Thyroid gland (tissue), 4 donors: ENCODE results near the gene SLC17A1. TPM values are rescaled to one million over a fixed set of nuclear protein-coding genes. Genes with fewer than 3 reads are reported as not detected.
"Not testable (repeated sequence)": the region's sequence is repeated elsewhere in the genome, so short reads cannot be mapped to it uniquely, and the experiment has no call there.

ENCODE experiments used
- DNase-seq, 2 donors: peaks; one replicate each; pipeline ENCODE4 v3.0.0-alpha.2; 2019
- H3K27ac ChIP-seq, 3 donors: fragments of 200-600 bp; sonication (generic); 1 replicate in 2 of 3; 2 replicates in 1 of 3; pipeline ENCODE4 v1.5.1; 2016 to 2019; ENCODE audit warnings: mild to moderate bottlenecking in 1 of 3, moderate library complexity in 1 of 3
- H3K27me3 ChIP-seq: fragments of 200-600 bp; sonication (generic); one replicate; pipeline ENCODE4 v1.5.1; 2019
- H3K36me3 ChIP-seq, 2 donors: fragments of 200-600 bp; sonication (generic); one replicate each; pipeline ENCODE4 v1.5.1; 2016 to 2019
- H3K4me1 ChIP-seq, 2 donors: fragments of 200-600 bp; sonication (generic); one replicate each; pipeline ENCODE4 v1.5.1; 2017 to 2019
- H3K4me3 ChIP-seq, 3 donors: fragments of 200-600 bp; sonication (generic); replicated peaks in 1 of 3; 1 replicate in 2 of 3; 2 replicates in 1 of 3; pipeline ENCODE4 v1.5.1; 2016; ENCODE audit warnings: mild to moderate bottlenecking in 1 of 3
- H3K9me3 ChIP-seq: fragments of 200-600 bp; sonication (generic); one replicate; pipeline ENCODE4 v1.5.1; 2017
- CTCF ChIP-seq, 6 experiments: fragments of 200-600 bp in 3 of 6; fragments of 450-650 bp in 3 of 6; sonication (generic) in 3 of 6; IDR thresholded peaks; one replicate each; pipeline ENCODE4 v1.5.1; 2016 to 2019; ENCODE audit warnings: antibody characterized with exemption in 6 of 6, mild to moderate bottlenecking in 2 of 6, inconsistent platforms in 1 of 6, moderate library complexity in 1 of 6
- POLR2A ChIP-seq, 2 donors: fragments of 450-650 bp; IDR thresholded peaks; one replicate each; pipeline ENCODE4 v1.6.1; 2017; ENCODE audit warnings: antibody characterized with exemption in 2 of 2, mild to moderate bottlenecking in 2 of 2, moderate library complexity in 1 of 2
- WGBS, 2 donors: methylation state at CpG; one replicate each; pipeline ENCODE4 v1.1.5; 2017; 5-methylcytosine and 5-hydroxymethylcytosine counted together
- intact Hi-C: fragments of 100-400 bp; cut with DNase I; formaldehyde crosslinking; loops from one replicate; pipeline ENCODE4 v1.15.1; 2023
- total RNA-seq, 4 donors: library from RNA; depleted of rRNA; stranded (reverse); fragments of >200 nt; gene quantifications; one replicate each; pipeline ENCODE4 v1.2.3, GENCODE V29; 2016

SLC17A1 gene
- total RNA-seq, 4 donors from 2014 or later: not detected

- Histone ChIP-seq H3K9me3 (no peaks in the 10 kb centered on the region), H3K27ac (no peak within 1 kb of the TSS)
Measured at GRCh38 chr6:25754535-25754934, 77.3 kb downstream of the SLC17A1 start, which contains the start of gene SLC17A4. SLC17A4 (plus strand) TSS chr6:25754742; CDS start chr6:25761963, 7,221 bp downstream.

GRCh38 chr6:25753079-25753478 lies 78.8 kb downstream of the SLC17A1 start:
- Histone ChIP-seq H3K27me3 (no peaks in the 10 kb centered on the region), H3K4me1 (no peaks in the 10 kb centered on the region), H3K36me3 (no peaks in the 10 kb centered on the region), H3K27ac (no peak overlapping the region), H3K4me3 (no peak overlapping the region), H3K9me3 (no peaks in the 10 kb centered on the region)
- intact Hi-C loops: no loop called here
- no peak for TF ChIP-seq CTCF (IDR thresholded peaks at IDR 0.05)
- TF ChIP-seq POLR2A (IDR thresholded peaks at IDR 0.05): no peak
- no peak for DNase-seq

More at GRCh38 chr6:25754535-25754934, 77.3 kb downstream of the SLC17A1 start, which contains the start of gene SLC17A4:
- intact Hi-C loops: no loop called here
- no peak for DNase-seq
- H3K4me1 ChIP-seq: no peaks in the 10 kb centered on the region
- no peak for TF ChIP-seq POLR2A (IDR thresholded peaks at IDR 0.05)
- no peak for TF ChIP-seq CTCF (IDR thresholded peaks at IDR 0.05)
- no peak within 1 kb of the TSS for H3K4me3 ChIP-seq
- H3K27me3 ChIP-seq: no peaks in the 10 kb centered on the region
- no peaks in the 10 kb centered on the region for H3K36me3 ChIP-seq

GRCh38 chr6:25750906-25751305 lies 80.9 kb downstream of the SLC17A1 start:
- TF ChIP-seq CTCF (IDR thresholded peaks at IDR 0.05): no peak
- Histone ChIP-seq H3K4me3 (no peak overlapping the region), H3K9me3 (no peaks in the 10 kb centered on the region), H3K27ac (no peak overlapping the region), H3K27me3 (no peaks in the 10 kb centered on the region), H3K36me3 (no peaks in the 10 kb centered on the region), H3K4me1 (no peaks in the 10 kb centered on the region)
- intact Hi-C loops: no loop called here
- 61 to 92% methylated on average over 2 to 3 of the region's 3 CpGs for WGBS, 2 donors
- no peak for DNase-seq

- WGBS, 2 donors: 89 to 91% methylated on average over 2 of the region's 2 CpGs
- TF ChIP-seq POLR2A (IDR thresholded peaks at IDR 0.05) (no peak), CTCF (IDR thresholded peaks at IDR 0.05) (no peak)
- no peaks in the 10 kb centered on the region for H3K27me3 ChIP-seq
- no peak overlapping the region for H3K4me3 ChIP-seq
- no peak for DNase-seq
- H3K27ac ChIP-seq: no peak overlapping the region
- no peaks in the 10 kb centered on the region for H3K9me3 ChIP-seq
- intact Hi-C loops: no loop called here
- H3K36me3 ChIP-seq: no peaks in the 10 kb centered on the region
- no peaks in the 10 kb centered on the region for H3K4me1 ChIP-seq
Measured at GRCh38 chr6:25749837-25750236, 82.0 kb downstream of the SLC17A1 start.

- WGBS, 2 donors: 50 to 52% methylated on average over 17 of the region's 17 CpGs
- H3K4me3 ChIP-seq, H3K4me1 ChIP-seq, intact Hi-C loops, H3K9me3 ChIP-seq, H3K27ac ChIP-seq, DNase-seq, H3K36me3 ChIP-seq, H3K27me3 ChIP-seq: not testable (repeated sequence)
Measured at GRCh38 chr6:25748601-25749517, 83.0 kb downstream of the SLC17A1 start.
